Measurements from ENCODE around the gene DNAJB9.

DNAJB9 gene

GRCh38 chr7:108611268-108611667 is 41.6 kb downstream of the DNAJB9 start:
- no peak for DNase-seq

- DNase-seq, result no peak
Measured at GRCh38 chr7:108613147-108613948, 43.7 kb downstream of the DNAJB9 start.

- DNase-seq, result no peak
Measured at GRCh38 chr7:108613949-108614381, 44.3 kb downstream of the DNAJB9 start.

GRCh38 chr7:108614896-108615295 is 45.2 kb downstream of the DNAJB9 start:
- no peak for DNase-seq

- no peak for DNase-seq
Measured at GRCh38 chr7:108618056-108618455, 48.4 kb downstream of the DNAJB9 start.

- no peak for DNase-seq
Measured at GRCh38 chr7:108623220-108623619, 53.5 kb downstream of the DNAJB9 start.
